SKM-1 (cell line): Measurements from ENCODE around the gene NCAM2.

Experiments used
- DNase-seq: peaks from one replicate; lab custom pipeline; 2025; ENCODE audit not compliant: unreplicated experiment; lab: John Stamatoyannopoulos, UW

The NCAM2 gene

GRCh38 chr21:21210552-21210951 lies 212.3 kb downstream of the NCAM2 start:
- DNase-seq = no peak

GRCh38 chr21:21213297-21213696 lies 215.1 kb downstream of the NCAM2 start:
- no peak for DNase-seq

GRCh38 chr21:21216047-21216446 lies 217.8 kb downstream of the NCAM2 start:
- no peak for DNase-seq

- DNase-seq = no peak
Measured at GRCh38 chr21:21226472-21226871, 228.3 kb downstream of the NCAM2 start.

- no peak for DNase-seq
Measured at GRCh38 chr21:21230672-21231071, 232.5 kb downstream of the NCAM2 start.

- DNase-seq = no peak
Measured at GRCh38 chr21:21231913-21232312, 233.7 kb downstream of the NCAM2 start.

GRCh38 chr21:21232320-21232719 lies 234.1 kb downstream of the NCAM2 start:
- no peak for DNase-seq

- DNase-seq = no peak
Measured at GRCh38 chr21:21233051-21233450, 234.8 kb downstream of the NCAM2 start.

- no peak for DNase-seq
Measured at GRCh38 chr21:21236996-21237395, 238.8 kb downstream of the NCAM2 start.

- no peak for DNase-seq
Measured at GRCh38 chr21:21238629-21239400, 240.6 kb downstream of the NCAM2 start.

- no peak for DNase-seq
Measured at GRCh38 chr21:21241391-21241790, 243.2 kb downstream of the NCAM2 start.

GRCh38 chr21:21246007-21246406 lies 247.8 kb downstream of the NCAM2 start:
- no peak for DNase-seq

GRCh38 chr21:21247424-21247823 lies 249.2 kb downstream of the NCAM2 start:
- DNase-seq = no peak

GRCh38 chr21:21262048-21262447 lies 263.8 kb downstream of the NCAM2 start:
- no peak for DNase-seq

GRCh38 chr21:21268061-21268471 lies 269.9 kb downstream of the NCAM2 start:
- DNase-seq = no peak

GRCh38 chr21:21268885-21269284 lies 270.7 kb downstream of the NCAM2 start:
- no peak for DNase-seq

- DNase-seq = no peak
Measured at GRCh38 chr21:21279193-21279901, 281.1 kb downstream of the NCAM2 start.

GRCh38 chr21:21283810-21284209 lies 285.6 kb downstream of the NCAM2 start:
- DNase-seq = no peak

GRCh38 chr21:21286170-21286798 lies 288.1 kb downstream of the NCAM2 start:
- DNase-seq = no peak

GRCh38 chr21:21290751-21291150 lies 292.5 kb downstream of the NCAM2 start:
- DNase-seq = no peak

GRCh38 chr21:21291883-21292569 lies 293.8 kb downstream of the NCAM2 start:
- no peak for DNase-seq
